ENCODE data around the gene DRD4. TPM values are rescaled to one million over a fixed set of nuclear protein-coding genes. Genes with fewer than 3 reads are reported as not detected.

The DRD4 gene
- total RNA-seq, 3 donors from 2014 or later, result 0.13 to 0.28 TPM; not detected in 1

- H3K9me3 Mint-ChIP-seq, result no peaks in the 10 kb centered on the region
- peaks cover 15% of the 10 kb centered on the region for H3K4me1 Mint-ChIP-seq (ENCODE audit: low read depth)
- H3K27me3 Mint-ChIP-seq (ENCODE audit: low read depth), result no peaks in the 10 kb centered on the region
- DNase-seq (no peak), ATAC-seq (no peak)
- peaks cover 7% of the 10 kb centered on the region for H3K36me3 Mint-ChIP-seq (ENCODE audit: insufficient read depth)
- peak overlapping the region; percentile 84 for H3K4me3 Mint-ChIP-seq
These were observed 22.2 kb upstream of the DRD4 start for GRCh38 chr11:614623-615503.

DNA sequence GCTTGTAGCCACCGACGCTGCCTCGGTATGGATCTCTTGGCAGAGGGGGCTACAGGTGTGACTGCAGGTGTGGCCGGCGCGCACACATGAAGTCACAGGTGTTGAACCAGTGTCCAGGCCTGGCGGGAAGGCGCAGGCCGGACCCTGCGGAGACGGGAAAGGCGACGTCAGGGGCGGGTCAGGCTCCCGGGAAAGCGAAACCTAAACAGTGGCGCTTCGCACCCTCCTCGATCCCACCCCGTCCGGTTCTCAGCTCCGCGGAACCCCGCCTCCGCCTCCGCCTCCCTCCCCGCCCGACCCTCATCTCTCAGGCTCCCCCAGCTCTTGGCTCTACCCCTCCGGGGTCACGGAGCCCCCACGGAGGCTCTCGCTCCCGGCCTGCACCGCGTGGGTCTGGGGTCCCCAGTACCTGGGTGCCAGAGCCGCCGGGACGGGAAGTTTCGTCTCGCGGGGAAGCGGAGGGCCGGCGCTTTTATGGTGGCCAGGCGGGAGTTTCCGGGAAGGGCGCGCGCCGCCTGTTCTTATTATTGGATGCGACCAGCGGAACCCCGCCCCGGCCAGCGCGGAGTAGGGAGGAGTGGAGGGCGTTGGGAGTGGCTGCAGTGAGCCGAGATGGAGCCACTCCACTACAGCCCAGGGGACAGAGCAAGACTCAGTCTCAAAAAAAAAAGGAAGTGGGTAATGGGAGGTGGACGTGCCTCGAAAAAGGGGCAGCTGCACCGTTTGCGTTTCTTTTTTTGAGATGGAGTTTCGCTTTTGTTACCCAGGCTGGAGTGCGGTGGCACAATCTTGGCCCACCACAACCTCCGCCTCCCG is 21.4 kb upstream of the DRD4 start, which contains the start of gene IRF7:
Gene IRF7 (minus strand): TSS at position 447 of the 816 bp plus-strand sequence. CDS start 586 bp downstream, outside the sequence.
- Mint-ChIP-seq H3K36me3 (ENCODE audit: insufficient read depth) (peaks cover 6% of the 10 kb centered on the region), H3K4me3 (peak within 1 kb of the TSS; percentile 84), H3K9me3 (no peaks in the 10 kb centered on the region), H3K27me3 (ENCODE audit: low read depth) (no peaks in the 10 kb centered on the region), H3K4me1 (ENCODE audit: low read depth) (peaks cover 15% of the 10 kb centered on the region)
- DNase-seq (peak; percentile 75), ATAC-seq (peak; percentile 73)

GRCh38 chr11:616320-617198 is 20.5 kb upstream of the DRD4 start:
- ATAC-seq, result no peak
- Mint-ChIP-seq H3K9me3 (no peaks in the 10 kb centered on the region), H3K36me3 (ENCODE audit: insufficient read depth) (peaks cover 5% of the 10 kb centered on the region), H3K4me3 (peak overlapping the region; percentile 84), H3K27me3 (ENCODE audit: low read depth) (no peaks in the 10 kb centered on the region), H3K4me1 (ENCODE audit: low read depth) (peaks cover 15% of the 10 kb centered on the region)
- DNase-seq, result no peak

GRCh38 chr11:617199-617911 is 19.7 kb upstream of the DRD4 start:
- Mint-ChIP-seq H3K4me3 (no peak overlapping the region), H3K9me3 (no peaks in the 10 kb centered on the region)
- no peak for DNase-seq

DNA sequence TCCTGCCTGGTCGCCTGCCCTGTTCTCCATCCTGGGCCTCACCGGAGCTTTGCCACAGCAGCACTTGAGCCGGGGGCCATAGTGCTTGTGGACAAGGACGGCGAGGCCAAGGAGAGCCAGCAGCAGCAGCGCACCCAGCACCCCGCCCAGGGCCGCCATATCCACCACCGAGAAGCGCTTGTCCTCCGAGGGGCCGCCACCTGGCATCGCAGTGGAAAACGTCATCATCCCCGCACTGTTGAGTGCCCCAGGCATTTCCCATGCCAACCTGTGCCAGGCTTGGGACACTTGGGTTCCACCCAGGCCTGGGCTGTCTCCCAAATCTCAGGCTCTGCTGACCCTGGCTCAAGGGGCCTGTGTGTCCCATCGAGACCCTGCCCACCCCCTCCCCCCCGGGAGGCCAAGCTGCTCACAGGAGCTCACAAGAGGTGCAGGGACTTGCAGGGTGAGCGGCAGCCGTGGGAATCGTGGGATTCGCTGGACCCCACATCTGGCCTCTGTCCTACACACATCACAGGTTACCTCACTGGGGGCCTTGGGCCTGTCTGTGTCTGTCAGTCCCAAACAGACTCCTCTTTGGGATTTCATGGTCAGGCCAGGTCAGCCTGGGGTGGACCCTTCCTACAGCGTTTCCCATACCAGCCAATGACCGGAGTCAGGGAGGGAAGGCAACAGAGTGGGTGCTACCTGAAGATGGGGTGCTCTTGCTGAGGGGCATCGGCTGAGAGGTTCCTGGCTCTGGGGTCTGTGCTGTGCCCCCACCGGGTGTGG is 19.0 kb upstream of the DRD4 start:
- peaks cover 13% of the 10 kb centered on the region for H3K4me1 Mint-ChIP-seq (ENCODE audit: low read depth)
- ATAC-seq (no peak), DNase-seq (no peak)
- H3K27me3 Mint-ChIP-seq (ENCODE audit: low read depth), result no peaks in the 10 kb centered on the region
- no peaks in the 10 kb centered on the region for H3K9me3 Mint-ChIP-seq
- no peaks in the 10 kb centered on the region for H3K36me3 Mint-ChIP-seq (ENCODE audit: insufficient read depth)
- H3K4me3 Mint-ChIP-seq, result no peak overlapping the region

More at GRCh38 chr11:617199-617911, 19.7 kb upstream of the DRD4 start:
- Mint-ChIP-seq H3K4me1 (ENCODE audit: low read depth) (peaks cover 15% of the 10 kb centered on the region), H3K36me3 (ENCODE audit: insufficient read depth) (peaks cover under 1% of the 10 kb centered on the region), H3K27me3 (ENCODE audit: low read depth) (no peaks in the 10 kb centered on the region)
- ATAC-seq, result no peak

DNA sequence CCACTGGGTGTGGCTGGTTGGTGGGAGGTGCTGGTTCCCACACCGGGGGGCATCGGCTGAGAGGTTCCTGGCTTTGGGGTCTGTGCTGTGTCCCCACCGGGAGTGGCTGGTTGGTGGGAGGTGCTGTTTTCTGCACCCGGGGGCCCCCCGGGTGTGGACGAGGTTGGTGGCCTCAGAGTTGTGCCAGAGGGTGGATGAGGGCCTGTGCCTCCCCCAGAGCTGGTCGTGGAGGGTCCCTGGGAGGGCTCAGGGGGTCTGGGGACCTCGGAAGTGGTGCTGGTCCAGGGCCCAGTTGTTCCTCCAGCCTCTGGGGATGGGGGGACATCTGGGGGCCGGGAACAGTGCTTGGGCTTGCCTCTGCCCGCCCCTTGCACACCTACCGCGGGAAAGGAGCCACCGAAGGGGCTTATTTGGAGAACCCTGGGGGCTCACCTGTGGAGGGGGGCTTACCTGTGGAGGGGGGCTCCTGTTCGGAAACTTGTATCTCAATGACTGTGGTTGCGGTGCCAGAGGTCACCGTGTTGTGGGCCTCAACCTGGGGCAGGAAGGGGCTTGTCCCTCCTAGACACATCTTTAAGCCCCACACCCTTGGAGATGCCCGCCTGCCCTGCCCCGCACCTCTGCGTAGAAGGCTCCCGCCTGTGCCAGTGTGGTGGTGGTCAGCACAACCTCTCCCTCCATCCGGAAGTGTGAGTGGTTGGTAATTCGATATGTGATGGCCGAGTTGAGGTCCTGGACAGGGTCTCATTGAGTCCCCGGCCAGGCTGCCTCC is 18.0 kb upstream of the DRD4 start:
- Mint-ChIP-seq H3K9me3 (no peaks in the 10 kb centered on the region), H3K27me3 (ENCODE audit: low read depth) (no peaks in the 10 kb centered on the region), H3K4me3 (no peak overlapping the region), H3K36me3 (ENCODE audit: insufficient read depth) (no peaks in the 10 kb centered on the region), H3K4me1 (ENCODE audit: low read depth) (peaks cover 12% of the 10 kb centered on the region)
- ATAC-seq, result no peak
- DNase-seq, result no peak

- no peak overlapping the region for H3K4me3 Mint-ChIP-seq
These were observed 17.4 kb upstream of the DRD4 start for GRCh38 chr11:619628-620050.

DNA sequence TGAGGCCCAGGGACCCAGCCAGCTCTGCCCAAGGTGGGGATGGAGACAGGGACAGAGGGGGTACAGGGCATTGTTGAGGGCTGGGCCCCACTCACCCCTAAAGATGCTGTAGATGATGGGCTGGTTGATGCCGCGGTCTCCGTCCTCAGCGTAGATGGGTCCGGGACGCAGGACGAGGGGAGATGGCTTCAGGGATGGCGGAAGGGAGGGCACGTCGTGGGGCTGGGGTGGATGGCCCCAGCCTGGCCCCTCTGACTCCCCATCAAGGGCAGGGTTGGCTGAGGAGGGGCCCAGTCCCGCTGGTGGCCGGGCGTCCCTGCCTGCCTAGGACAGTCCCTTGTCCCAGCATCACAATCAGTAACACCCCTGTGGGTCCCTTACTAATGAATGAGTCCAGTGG is 16.9 kb upstream of the DRD4 start:
- DNase-seq (no peak), ATAC-seq (no peak)
- H3K9me3 Mint-ChIP-seq, result no peaks in the 10 kb centered on the region
- peaks cover 5% of the 10 kb centered on the region for H3K27me3 Mint-ChIP-seq (ENCODE audit: low read depth)
- no peak overlapping the region for H3K4me3 Mint-ChIP-seq
- peaks cover 5% of the 10 kb centered on the region for H3K4me1 Mint-ChIP-seq (ENCODE audit: low read depth)
- H3K36me3 Mint-ChIP-seq (ENCODE audit: insufficient read depth), result no peaks in the 10 kb centered on the region

More at GRCh38 chr11:619628-620050, 17.4 kb upstream of the DRD4 start:
- DNase-seq (no peak), ATAC-seq (no peak)
- peaks cover 6% of the 10 kb centered on the region for H3K4me1 Mint-ChIP-seq (ENCODE audit: low read depth)
- H3K27me3 Mint-ChIP-seq (ENCODE audit: low read depth), result peaks cover 3% of the 10 kb centered on the region
- H3K9me3 Mint-ChIP-seq, result no peaks in the 10 kb centered on the region
- H3K36me3 Mint-ChIP-seq (ENCODE audit: insufficient read depth), result no peaks in the 10 kb centered on the region

DNA sequence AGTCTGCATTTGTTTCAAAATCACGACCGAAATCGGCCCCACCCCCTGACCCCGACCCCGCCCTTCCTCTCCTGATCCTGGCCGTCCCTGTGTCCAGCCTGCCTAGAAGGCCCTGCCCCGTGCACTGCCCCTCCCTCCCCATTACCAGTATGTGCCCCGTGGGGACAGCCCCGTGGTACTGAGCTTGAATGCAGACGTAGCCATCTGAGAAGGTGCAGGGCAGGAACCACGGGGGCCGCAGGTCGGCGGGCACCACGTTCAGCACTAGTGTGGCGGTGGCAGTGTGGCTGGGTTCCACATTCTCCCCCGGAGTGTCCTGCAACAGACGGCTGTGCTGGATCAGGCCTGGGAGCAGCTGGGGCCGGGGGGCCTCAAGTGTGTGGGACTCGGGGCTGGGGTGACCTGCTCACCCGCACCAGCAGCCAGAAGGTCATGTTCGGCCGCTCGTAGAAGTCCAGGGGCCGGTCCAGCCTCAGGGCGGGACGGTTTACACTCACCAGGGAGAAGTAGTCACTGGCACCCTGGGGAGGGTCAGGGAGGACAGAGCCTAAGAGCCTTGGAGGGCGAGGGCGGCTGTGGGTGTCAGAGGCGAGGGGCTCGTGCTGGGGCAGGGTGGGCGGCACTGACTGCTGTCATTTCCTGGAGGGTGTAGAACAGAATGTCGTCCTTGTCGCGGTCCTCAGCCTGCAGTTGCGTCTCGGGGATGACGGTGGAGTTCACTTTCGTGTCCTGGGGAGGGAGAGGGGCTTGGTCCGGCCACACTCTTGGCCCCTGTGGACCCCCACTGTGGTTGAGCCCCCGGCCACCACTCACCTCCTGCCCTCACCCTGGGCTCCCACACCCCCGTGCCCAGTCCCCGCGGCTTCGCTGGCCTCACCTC is 15.9 kb upstream of the DRD4 start:
- ATAC-seq, result no peak
- Mint-ChIP-seq H3K27me3 (ENCODE audit: low read depth) (peaks cover 13% of the 10 kb centered on the region), H3K36me3 (ENCODE audit: insufficient read depth) (no peaks in the 10 kb centered on the region), H3K4me1 (ENCODE audit: low read depth) (peaks cover 3% of the 10 kb centered on the region), H3K9me3 (no peaks in the 10 kb centered on the region), H3K4me3 (no peak overlapping the region)
- DNase-seq, result no peak

- Mint-ChIP-seq H3K36me3 (ENCODE audit: insufficient read depth) (no peaks in the 10 kb centered on the region), H3K4me3 (no peak overlapping the region), H3K27me3 (ENCODE audit: low read depth) (peaks cover 18% of the 10 kb centered on the region), H3K4me1 (ENCODE audit: low read depth) (no peaks in the 10 kb centered on the region), H3K9me3 (no peaks in the 10 kb centered on the region)
- no peak for ATAC-seq
- DNase-seq, result no peak
These were observed 15.2 kb upstream of the DRD4 start for GRCh38 chr11:621838-622237.

- H3K4me1 Mint-ChIP-seq (ENCODE audit: low read depth), result peaks cover 8% of the 10 kb centered on the region
- DNase-seq (no peak), ATAC-seq (no peak)
- H3K36me3 Mint-ChIP-seq (ENCODE audit: insufficient read depth), result no peaks in the 10 kb centered on the region
- peaks cover 29% of the 10 kb centered on the region for H3K27me3 Mint-ChIP-seq (ENCODE audit: low read depth)
- H3K9me3 Mint-ChIP-seq, result no peaks in the 10 kb centered on the region
- no peak overlapping the region for H3K4me3 Mint-ChIP-seq
These were observed 13.7 kb upstream of the DRD4 start for GRCh38 chr11:623349-623869.
